Thyroid gland (tissue), 4 donors: ENCODE measurements around the gene ACSM2B. TPM values are rescaled to one million over a fixed set of nuclear protein-coding genes. Genes with fewer than 3 reads are reported as not detected.
A peak's percentile ranks its signal among the peaks of the same experiment; 100 is the strongest.
"Not testable (repeated sequence)": the region's sequence is repeated elsewhere in the genome, so short reads cannot be mapped to it uniquely, and the experiment has no call there.

Experiments
- DNase-seq, 2 donors: peaks; one replicate each; pipeline ENCODE4 v3.0.0-alpha.2; 2019
- H3K27ac ChIP-seq, 3 donors: fragments of 200-600 bp; sonication (generic); 1 replicate in 2 of 3; 2 replicates in 1 of 3; pipeline ENCODE4 v1.5.1; 2016 to 2019; ENCODE audit warnings: mild to moderate bottlenecking in 1 of 3, moderate library complexity in 1 of 3
- H3K27me3 ChIP-seq: fragments of 200-600 bp; sonication (generic); one replicate; pipeline ENCODE4 v1.5.1; 2019
- H3K36me3 ChIP-seq, 2 donors: fragments of 200-600 bp; sonication (generic); one replicate each; pipeline ENCODE4 v1.5.1; 2016 to 2019
- H3K4me1 ChIP-seq, 2 donors: fragments of 200-600 bp; sonication (generic); one replicate each; pipeline ENCODE4 v1.5.1; 2017 to 2019
- H3K4me3 ChIP-seq, 3 donors: fragments of 200-600 bp; sonication (generic); replicated peaks in 1 of 3; 1 replicate in 2 of 3; 2 replicates in 1 of 3; pipeline ENCODE4 v1.5.1; 2016; ENCODE audit warnings: mild to moderate bottlenecking in 1 of 3
- H3K9me3 ChIP-seq: fragments of 200-600 bp; sonication (generic); one replicate; pipeline ENCODE4 v1.5.1; 2017
- POLR2A ChIP-seq, 2 donors: fragments of 450-650 bp; IDR thresholded peaks; one replicate each; pipeline ENCODE4 v1.6.1; 2017; ENCODE audit warnings: antibody characterized with exemption in 2 of 2, mild to moderate bottlenecking in 2 of 2, moderate library complexity in 1 of 2
- WGBS, 2 donors: methylation state at CpG; one replicate each; pipeline ENCODE4 v1.1.5; 2017; 5-methylcytosine and 5-hydroxymethylcytosine counted together
- intact Hi-C: fragments of 100-400 bp; cut with DNase I; formaldehyde crosslinking; loops from one replicate; pipeline ENCODE4 v1.15.1; 2023
- total RNA-seq, 4 donors: library from RNA; depleted of rRNA; stranded (reverse); fragments of >200 nt; gene quantifications; one replicate each; pipeline ENCODE4 v1.2.3, GENCODE V29; 2016
- TF ChIP-seq, protein P1 (sequence below), 6 experiments: fragments of 200-600 bp in 3 of 6; fragments of 450-650 bp in 3 of 6; sonication (generic) in 3 of 6; IDR thresholded peaks; one replicate each; pipeline ENCODE4 v1.5.1; 2016 to 2019; ENCODE audit warnings: antibody characterized with exemption in 6 of 6, mild to moderate bottlenecking in 2 of 6, inconsistent platforms in 1 of 6, moderate library complexity in 1 of 6

The ACSM2B gene
- total RNA-seq, 4 donors from 2014 or later, result 0.27 to 2.3 (median 0.33) TPM; not detected in 1

DNA sequence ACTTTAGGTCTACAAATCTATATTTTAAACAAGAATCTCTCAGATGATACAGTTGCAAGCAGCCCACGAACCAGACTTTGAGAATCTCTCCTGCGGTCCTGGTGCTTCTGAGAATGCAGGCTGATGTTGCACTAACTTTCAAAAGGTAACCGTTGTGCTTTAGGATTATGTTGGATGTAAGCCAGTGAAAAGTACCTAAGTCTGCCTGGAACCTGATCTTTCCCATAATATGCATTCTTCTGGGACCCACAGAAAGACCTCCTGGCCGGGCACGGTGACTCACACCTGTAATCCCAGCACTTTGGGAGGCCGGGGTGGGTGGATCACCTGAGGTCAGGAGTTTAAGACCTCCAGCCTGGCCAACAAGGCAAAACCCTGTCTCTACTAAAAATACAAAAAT, 13.3 kb upstream of the ACSM2B start:
- 70 to 78% methylated on average over 3 to 6 of the region's 6 CpGs for WGBS, 2 donors
- H3K4me3 ChIP-seq, intact Hi-C loops, DNase-seq, H3K36me3 ChIP-seq, H3K27me3 ChIP-seq, H3K27ac ChIP-seq, H3K4me1 ChIP-seq, H3K9me3 ChIP-seq: not testable (repeated sequence)

DNA sequence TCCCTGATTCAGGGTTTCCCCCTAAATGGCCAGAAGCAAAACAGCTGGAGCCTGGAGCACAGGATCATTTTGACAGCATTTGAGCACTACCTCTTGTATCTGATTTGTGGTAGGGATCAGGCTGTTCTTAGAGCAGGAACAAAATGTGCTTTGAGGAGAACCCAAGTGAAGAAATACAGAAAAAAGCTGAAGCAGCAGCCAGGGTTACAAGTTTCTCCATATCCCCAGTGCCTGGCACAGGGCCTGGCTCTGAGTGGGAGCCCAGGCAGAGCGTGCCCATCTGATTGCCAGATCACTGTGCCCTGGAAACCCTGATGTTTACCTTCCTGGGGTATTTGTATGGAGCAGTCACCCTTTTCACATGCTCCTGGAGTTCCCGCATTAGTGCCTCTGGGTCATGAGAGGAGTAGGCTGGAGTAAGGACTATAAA, 11.5 kb upstream of the ACSM2B start:
- not testable (repeated sequence) for H3K27me3 ChIP-seq
- 6 to 31% methylated on average over 2 of the region's 2 CpGs for WGBS, 2 donors
- DNase-seq, result peak; percentile 59 to 72

DNA sequence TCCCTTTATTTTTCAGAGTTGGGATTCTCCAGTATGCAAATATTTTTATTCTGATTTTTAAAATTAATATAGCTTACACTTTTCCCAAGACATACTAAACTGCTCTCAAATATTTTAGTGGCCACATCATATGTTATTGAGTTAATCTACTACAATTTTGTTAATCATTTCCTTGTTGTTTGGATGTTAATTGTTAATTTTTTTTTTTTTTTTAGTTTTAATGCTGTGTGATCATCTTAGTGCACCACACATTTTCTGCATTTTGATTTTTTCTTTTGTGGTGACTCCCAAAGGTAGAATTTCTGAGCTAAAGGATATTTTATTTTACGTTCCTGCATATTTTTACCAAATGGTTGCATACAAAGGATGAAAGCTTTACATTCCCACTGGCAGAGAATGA, 10.5 kb upstream of the ACSM2B start:
- H3K36me3 ChIP-seq, intact Hi-C loops, H3K9me3 ChIP-seq, H3K4me3 ChIP-seq, H3K4me1 ChIP-seq, H3K27me3 ChIP-seq, DNase-seq: not testable (repeated sequence)
- H3K27ac ChIP-seq, result peak overlapping the region in 2 of 3 donors; percentile 31 to 52
- WGBS, 2 donors, result 79 to 89% methylated on average over 1 of the region's 1 CpG

More for the DNA sequence above, 11.5 kb upstream of the ACSM2B start:
- H3K9me3 ChIP-seq, H3K4me1 ChIP-seq, intact Hi-C loops, H3K36me3 ChIP-seq, H3K4me3 ChIP-seq: not testable (repeated sequence)
- H3K27ac ChIP-seq, result peak overlapping the region in 2 of 3 donors; percentile 45 to 71

DNA sequence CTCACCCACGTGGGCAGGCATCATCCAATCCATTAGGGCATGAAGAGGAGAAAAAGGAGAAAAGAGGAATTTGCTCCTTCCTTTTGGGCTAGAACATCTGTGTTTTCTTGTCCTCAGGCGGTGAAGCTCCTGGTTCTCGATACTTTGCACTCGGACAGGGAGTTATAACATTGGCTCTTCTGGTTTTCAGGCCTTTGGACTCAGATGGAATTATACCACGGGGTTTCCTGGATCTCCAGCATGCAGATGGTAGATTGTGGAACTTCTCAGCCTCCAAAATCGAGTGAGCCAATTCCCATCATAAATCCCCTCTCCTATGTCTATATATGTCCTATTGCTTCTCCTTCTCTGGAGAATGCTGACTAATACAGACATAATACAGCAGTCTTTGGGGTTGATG, 9.9 kb upstream of the ACSM2B start:
- DNase-seq, H3K27ac ChIP-seq, intact Hi-C loops, H3K4me3 ChIP-seq, H3K27me3 ChIP-seq, H3K9me3 ChIP-seq, H3K4me1 ChIP-seq, H3K36me3 ChIP-seq: not testable (repeated sequence)
- 72 to 84% methylated on average over 5 to 6 of the region's 6 CpGs for WGBS, 2 donors

DNA sequence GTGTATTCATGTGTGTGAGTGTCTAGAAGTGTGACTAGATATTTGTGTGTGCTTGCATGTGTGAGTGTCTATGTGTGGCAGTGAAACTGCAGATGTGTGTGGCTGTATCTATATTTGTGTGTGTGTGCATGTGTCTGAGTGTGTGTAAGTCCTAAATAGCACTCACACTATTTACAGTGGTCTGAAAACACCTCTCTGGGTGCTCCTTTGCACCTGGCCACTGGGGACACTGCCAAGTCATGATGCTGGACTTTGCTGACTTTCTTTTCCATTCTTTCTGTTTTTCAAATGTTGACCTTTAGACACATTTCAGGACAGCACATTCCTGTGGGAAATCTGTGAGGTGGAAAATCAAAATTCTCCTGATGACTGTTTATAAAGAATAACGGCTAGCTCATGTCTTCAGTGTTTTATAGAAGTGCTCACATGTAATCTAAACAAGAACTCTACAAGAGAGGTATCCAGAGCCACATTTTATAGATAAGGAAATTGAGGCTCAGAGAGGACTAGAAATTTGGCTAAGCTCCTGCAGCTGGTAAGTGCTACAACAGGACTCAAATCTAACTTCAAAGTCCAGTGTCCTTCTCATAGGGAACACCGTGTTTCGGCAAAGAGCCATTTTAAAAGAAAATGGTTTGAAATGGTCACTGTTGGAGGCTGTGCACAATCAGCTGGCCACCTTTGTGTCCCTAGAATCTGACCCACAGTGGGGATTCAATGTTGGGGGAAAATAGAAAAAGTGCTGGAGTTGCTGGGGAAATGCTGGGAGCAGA, 4.5 kb upstream of the ACSM2B start:
- H3K36me3 ChIP-seq, DNase-seq, H3K27me3 ChIP-seq, intact Hi-C loops, H3K4me1 ChIP-seq, H3K27ac ChIP-seq, H3K9me3 ChIP-seq, H3K4me3 ChIP-seq: not testable (repeated sequence)
- WGBS, 2 donors, result no CpG with 5 or more reads among the region's 3 CpGs

DNA sequence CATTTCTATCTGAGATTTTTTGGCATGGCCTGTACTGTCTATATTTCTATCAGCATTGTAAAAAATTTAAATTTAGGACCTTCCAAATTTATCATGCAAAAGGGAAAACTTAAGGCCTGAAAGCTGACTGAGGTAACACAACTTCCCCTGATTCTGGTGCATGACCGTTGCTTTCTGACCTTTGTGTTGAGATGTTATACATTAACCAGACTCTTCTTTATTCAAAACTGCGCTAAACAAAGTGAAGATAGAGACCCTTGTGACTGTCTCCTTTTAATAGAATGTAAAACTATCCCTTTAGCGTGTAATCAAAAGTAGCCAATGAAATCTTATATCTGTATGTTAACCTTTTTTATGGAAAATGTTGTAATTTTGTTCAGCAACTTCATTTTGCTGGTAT, 1.9 kb upstream of the ACSM2B start:
- intact Hi-C loops, result not testable (repeated sequence)

DNA sequence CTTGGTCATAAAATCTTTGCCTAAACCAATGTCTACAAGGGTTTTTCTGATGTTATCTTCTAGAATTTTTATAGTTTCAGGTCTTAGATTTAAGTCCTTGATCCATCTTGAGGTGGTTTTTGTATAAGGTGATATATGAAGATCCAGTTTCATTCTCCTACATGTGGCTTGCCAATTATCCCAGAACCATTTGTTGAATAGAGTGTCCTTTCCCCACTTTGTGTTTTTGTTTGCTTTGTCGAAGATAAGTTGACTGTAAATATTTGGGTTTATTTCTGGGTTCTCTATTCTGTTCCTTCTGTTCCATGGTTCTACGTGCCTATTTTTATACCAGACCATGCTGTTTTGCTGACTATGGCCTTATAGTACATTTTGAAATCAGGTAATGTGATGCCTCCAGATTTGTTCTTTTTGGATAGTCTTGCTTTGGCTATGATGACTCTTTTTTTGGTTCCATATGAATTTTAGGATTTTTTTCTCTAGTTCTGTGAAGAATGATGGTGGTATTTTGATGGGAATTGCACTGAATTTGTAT, 7.0 kb downstream of the ACSM2B start:
- H3K36me3 ChIP-seq, H3K27ac ChIP-seq, H3K27me3 ChIP-seq, DNase-seq, intact Hi-C loops, H3K4me1 ChIP-seq, H3K9me3 ChIP-seq, H3K4me3 ChIP-seq: not testable (repeated sequence)
- WGBS, 2 donors, result 89 to 91% methylated on average over 2 of the region's 2 CpGs

More for the DNA sequence above, 1.9 kb upstream of the ACSM2B start:
- not testable (repeated sequence) for H3K4me1 ChIP-seq, H3K9me3 ChIP-seq, H3K36me3 ChIP-seq, DNase-seq, H3K27me3 ChIP-seq, H3K4me3 ChIP-seq, H3K27ac ChIP-seq
- WGBS, 2 donors, result 74 to 87% methylated on average over 2 of the region's 3 CpGs

DNA sequence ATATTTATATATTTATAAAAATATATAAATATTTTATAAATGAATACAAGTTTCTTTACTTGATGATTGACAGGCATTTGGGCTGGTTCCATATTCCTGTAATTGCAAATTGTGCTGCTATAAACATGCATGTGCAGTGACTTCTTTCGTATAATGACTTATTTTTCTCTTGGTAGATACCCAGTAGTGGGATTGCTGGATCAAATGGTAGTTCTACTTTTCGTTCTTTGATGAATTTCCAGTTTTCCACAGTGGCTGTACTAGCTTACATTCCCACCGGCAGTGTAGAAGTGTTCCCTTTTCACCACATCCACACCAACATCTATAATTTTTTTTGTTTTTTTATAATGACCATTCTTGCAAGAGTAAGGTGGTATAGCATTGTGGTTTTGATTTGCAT, 7.8 kb downstream of the ACSM2B start:
- 83 to 87% methylated on average over 3 of the region's 3 CpGs for WGBS, 2 donors
- TF ChIP-seq, protein P1, sequence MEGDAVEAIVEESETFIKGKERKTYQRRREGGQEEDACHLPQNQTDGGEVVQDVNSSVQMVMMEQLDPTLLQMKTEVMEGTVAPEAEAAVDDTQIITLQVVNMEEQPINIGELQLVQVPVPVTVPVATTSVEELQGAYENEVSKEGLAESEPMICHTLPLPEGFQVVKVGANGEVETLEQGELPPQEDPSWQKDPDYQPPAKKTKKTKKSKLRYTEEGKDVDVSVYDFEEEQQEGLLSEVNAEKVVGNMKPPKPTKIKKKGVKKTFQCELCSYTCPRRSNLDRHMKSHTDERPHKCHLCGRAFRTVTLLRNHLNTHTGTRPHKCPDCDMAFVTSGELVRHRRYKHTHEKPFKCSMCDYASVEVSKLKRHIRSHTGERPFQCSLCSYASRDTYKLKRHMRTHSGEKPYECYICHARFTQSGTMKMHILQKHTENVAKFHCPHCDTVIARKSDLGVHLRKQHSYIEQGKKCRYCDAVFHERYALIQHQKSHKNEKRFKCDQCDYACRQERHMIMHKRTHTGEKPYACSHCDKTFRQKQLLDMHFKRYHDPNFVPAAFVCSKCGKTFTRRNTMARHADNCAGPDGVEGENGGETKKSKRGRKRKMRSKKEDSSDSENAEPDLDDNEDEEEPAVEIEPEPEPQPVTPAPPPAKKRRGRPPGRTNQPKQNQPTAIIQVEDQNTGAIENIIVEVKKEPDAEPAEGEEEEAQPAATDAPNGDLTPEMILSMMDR (IDR thresholded peaks at IDR 0.05), result no peak
- TF ChIP-seq POLR2A (IDR thresholded peaks at IDR 0.05), result no peak
- no peak for DNase-seq
- H3K27me3 ChIP-seq, result no peaks in the 10 kb centered on the region
- no peaks in the 10 kb centered on the region for H3K4me1 ChIP-seq
- H3K4me3 ChIP-seq, result no peak overlapping the region
- H3K9me3 ChIP-seq, result no peaks in the 10 kb centered on the region
- no peaks in the 10 kb centered on the region for H3K36me3 ChIP-seq
- no peak overlapping the region for H3K27ac ChIP-seq
- intact Hi-C loops, result no loop called here
